ENCODE measurements around the gene KRTAP12-1. TPM values are rescaled to one million over a fixed set of nuclear protein-coding genes. Genes with fewer than 3 reads are reported as not detected.

Gene KRTAP12-1
- total and polyA plus RNA-seq, 2 donors (not counting 3 experiments of a cell fraction or from before 2014, with no cell fraction given), result not detected

DNA sequence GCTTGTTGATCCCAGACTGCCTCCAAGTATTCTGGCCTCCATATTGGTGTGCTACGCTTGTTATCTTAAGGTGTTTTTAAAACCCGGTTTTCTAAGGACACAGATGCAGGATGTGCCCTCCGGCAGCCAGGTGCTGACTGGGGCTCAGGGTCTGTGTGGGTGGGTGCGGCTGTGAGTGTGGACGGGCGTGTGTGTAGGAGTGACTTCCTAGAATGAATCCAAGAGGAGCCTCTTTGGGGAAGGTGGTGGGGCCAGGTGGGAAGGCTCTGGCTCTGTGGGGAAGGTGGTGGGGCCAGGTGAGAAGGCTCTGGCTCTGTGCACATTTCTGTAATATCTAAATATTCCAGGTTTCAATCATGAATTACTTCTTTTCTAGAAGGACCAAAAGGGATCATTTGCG is 42.2 kb upstream of the KRTAP12-1 start:
- Histone ChIP-seq H2AFZ (ENCODE audit: low read depth, low read length) (no peak overlapping the region), H3K4me3 (replicated peaks in 1 of 3; ENCODE audit: insufficient read depth in 1 of 3, low read depth in 1 of 3, low read length in 3 of 3) (no peak overlapping the region), H3K27ac (ENCODE audit: insufficient read depth, low read depth, low read length) (no peak overlapping the region), H3K4me1 (ENCODE audit: control insufficient read depth, extremely low read depth, insufficient read depth, low read length) (no peaks in the 10 kb centered on the region), H3K36me3 (ENCODE audit: control insufficient read depth in 2 of 2, extremely low read depth in 1 of 2, insufficient read depth in 2 of 2, low read length in 2 of 2) (no peaks in the 10 kb centered on the region), H3K9me3 (replicated peaks; ENCODE audit: control insufficient read depth, insufficient read depth, low read length) (no peaks in the 10 kb centered on the region), H3K79me2 (ENCODE audit: control insufficient read depth, insufficient read depth, low read length) (no peaks in the 10 kb centered on the region), H3K27me3 (ENCODE audit: control insufficient read depth in 2 of 2, insufficient read depth in 2 of 2, low read length in 2 of 2) (peaks cover 33 to 50% of the 10 kb centered on the region in 2 experiments), H3K4me2 (ENCODE audit: insufficient read depth, low read length) (no peak overlapping the region), H3K9ac (replicated peaks; ENCODE audit: extremely low read depth, insufficient read depth, low read length) (no peak overlapping the region), H3K9me1 (replicated peaks; ENCODE audit: control insufficient read depth, extremely low read depth, insufficient read depth, low read length) (no peaks in the 10 kb centered on the region), H4K20me1 (replicated peaks; ENCODE audit: control insufficient read depth, extremely low read depth, insufficient read depth, low read length) (no peaks in the 10 kb centered on the region)
- intact Hi-C loops (cut with micrococcal nuclease) (no loop called here), dilution Hi-C loops (cut with MboI; ENCODE audit: extremely low pct_ligation_motif_present, low sequenced_read_pairs) (no loop called here)
- ChIA-PET CTCF (interaction anchor here (0.8 to 1.1 kb wide), 2 partner anchors 17 to 18 kb away, joined by 3 to 4 read pairs; no protein-coding TSS in a partner anchor), POLR2A (no interaction called here)
- no peak for DNase-seq (ENCODE audit: low read depth, low spot score)
- no peak for FAIRE-seq
- BruUV-seq (replicated peaks), result no TSS peak
- TF ChIP-seq GATA2 (IDR thresholded peaks at IDR 0.05; ENCODE audit: insufficient read depth, insufficient read length, low read depth, low read length) (no peak), EZH2 (IDR thresholded peaks at IDR 0.05; ENCODE audit: borderline replicate concordance, low read depth, low read length, severe bottlenecking) (no peak), FOS (IDR thresholded peaks at IDR 0.05; ENCODE audit: borderline replicate concordance, insufficient read depth, low read length) (no peak), POLR2AphosphoS5 (IDR thresholded peaks at IDR 0.05; ENCODE audit: insufficient read depth, low read depth, low read length) (no peak), JUN (IDR thresholded peaks at IDR 0.05; ENCODE audit: borderline replicate concordance, insufficient read depth, insufficient read length, low read depth) (no peak), POLR2A (IDR thresholded peaks at IDR 0.05; ENCODE audit: low read depth, low read length) (no peak), MYC (IDR thresholded peaks at IDR 0.05; ENCODE audit: low read depth, low read length) (no peak)
- TF ChIP-seq, protein P1, sequence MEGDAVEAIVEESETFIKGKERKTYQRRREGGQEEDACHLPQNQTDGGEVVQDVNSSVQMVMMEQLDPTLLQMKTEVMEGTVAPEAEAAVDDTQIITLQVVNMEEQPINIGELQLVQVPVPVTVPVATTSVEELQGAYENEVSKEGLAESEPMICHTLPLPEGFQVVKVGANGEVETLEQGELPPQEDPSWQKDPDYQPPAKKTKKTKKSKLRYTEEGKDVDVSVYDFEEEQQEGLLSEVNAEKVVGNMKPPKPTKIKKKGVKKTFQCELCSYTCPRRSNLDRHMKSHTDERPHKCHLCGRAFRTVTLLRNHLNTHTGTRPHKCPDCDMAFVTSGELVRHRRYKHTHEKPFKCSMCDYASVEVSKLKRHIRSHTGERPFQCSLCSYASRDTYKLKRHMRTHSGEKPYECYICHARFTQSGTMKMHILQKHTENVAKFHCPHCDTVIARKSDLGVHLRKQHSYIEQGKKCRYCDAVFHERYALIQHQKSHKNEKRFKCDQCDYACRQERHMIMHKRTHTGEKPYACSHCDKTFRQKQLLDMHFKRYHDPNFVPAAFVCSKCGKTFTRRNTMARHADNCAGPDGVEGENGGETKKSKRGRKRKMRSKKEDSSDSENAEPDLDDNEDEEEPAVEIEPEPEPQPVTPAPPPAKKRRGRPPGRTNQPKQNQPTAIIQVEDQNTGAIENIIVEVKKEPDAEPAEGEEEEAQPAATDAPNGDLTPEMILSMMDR (IDR thresholded peaks at IDR 0.05; ENCODE audit: extremely low read depth in 1 of 2, insufficient read depth in 1 of 2, low read depth in 1 of 2, low read length in 2 of 2), result no peak
- TF ChIP-seq, protein P2, sequence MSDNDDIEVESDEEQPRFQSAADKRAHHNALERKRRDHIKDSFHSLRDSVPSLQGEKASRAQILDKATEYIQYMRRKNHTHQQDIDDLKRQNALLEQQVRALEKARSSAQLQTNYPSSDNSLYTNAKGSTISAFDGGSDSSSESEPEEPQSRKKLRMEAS (IDR thresholded peaks at IDR 0.05; ENCODE audit: insufficient read depth, insufficient read length), result no peak
